C4-2B (cell line): ENCODE measurements around the gene GSTM3.
A peak's percentile ranks its signal among the peaks of the same experiment; 100 is the strongest.
"Not testable (repeated sequence)": the region's sequence is repeated elsewhere in the genome, so short reads cannot be mapped to it uniquely, and the experiment has no call there.

ENCODE experiments used
- H3K27ac ChIP-seq: fragments of 450-650 bp; 2 replicates; pipeline ENCODE4 v1.5.1; 2017
- ZFX ChIP-seq: fragments of 450-650 bp; IDR thresholded peaks from 2 replicates; pipeline ENCODE4 v1.6.1; 2017
- TF ChIP-seq, protein P1 (sequence below): fragments of 450-650 bp; conservative IDR thresholded peaks from 2 replicates; pipeline ENCODE4 v1.5.1; 2017; ENCODE audit warnings: mild to moderate bottlenecking

GSTM3 gene

DNA sequence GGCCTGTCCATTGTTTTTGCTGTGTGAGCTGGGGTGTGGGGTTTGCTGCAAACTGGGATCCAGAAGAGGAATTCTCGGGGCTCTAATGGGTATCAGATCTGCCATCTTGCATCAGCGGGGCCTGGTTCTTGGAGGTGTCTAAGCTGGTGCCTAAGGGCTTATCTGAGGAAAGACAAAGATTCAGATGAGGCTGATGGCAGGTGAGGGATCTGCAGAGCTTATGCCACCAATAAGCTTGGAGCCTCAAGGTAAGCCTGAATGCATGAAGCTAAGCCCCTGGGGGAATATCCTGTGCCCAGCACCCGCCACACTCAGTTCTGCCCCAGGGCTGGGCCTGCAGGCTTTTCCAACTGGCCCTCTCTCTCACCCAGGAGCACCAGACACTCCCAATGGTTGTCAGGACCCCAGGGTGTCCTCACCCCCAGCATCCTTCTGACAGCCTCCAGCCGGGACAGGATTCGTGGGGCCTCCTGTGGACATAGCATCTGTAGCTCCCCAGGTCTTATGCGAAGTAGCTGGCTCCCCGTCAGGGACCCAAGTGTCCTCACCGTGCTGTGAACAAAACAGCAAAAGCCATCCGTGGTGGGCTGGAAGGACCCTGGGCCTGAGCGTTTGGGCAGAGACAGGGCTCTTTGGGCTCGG lies 9.5 kb upstream of the GSTM3 start:
- no peak overlapping the region for H3K27ac ChIP-seq
- TF ChIP-seq ZFX: no peak
- TF ChIP-seq, protein P1, sequence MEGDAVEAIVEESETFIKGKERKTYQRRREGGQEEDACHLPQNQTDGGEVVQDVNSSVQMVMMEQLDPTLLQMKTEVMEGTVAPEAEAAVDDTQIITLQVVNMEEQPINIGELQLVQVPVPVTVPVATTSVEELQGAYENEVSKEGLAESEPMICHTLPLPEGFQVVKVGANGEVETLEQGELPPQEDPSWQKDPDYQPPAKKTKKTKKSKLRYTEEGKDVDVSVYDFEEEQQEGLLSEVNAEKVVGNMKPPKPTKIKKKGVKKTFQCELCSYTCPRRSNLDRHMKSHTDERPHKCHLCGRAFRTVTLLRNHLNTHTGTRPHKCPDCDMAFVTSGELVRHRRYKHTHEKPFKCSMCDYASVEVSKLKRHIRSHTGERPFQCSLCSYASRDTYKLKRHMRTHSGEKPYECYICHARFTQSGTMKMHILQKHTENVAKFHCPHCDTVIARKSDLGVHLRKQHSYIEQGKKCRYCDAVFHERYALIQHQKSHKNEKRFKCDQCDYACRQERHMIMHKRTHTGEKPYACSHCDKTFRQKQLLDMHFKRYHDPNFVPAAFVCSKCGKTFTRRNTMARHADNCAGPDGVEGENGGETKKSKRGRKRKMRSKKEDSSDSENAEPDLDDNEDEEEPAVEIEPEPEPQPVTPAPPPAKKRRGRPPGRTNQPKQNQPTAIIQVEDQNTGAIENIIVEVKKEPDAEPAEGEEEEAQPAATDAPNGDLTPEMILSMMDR: no peak

DNA sequence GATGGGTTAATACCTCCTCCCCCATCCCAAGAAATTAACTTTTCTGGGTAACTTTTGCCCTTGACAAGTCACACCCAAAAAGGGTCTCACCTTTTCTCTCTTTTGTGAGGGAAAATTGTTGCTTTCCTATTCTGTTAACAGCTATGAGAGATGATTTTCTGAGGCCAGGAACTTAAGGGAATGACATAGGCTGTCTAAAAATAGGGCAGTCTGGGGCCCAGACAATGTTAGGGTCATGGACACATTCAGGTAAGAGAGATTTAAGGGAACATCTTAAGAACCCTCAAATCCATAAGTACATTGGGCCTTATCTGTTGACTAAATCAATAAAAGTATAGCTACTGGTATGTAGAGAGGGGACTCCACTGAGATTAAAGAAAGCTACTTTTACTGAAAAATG lies 8.4 kb upstream of the GSTM3 start:
- H3K27ac ChIP-seq: no peak overlapping the region
- no peak for TF ChIP-seq ZFX
- TF ChIP-seq, protein P1: no peak

GRCh38 chr1:109748311-109748710 lies 7.5 kb upstream of the GSTM3 start:
- H3K27ac ChIP-seq: not testable (repeated sequence)

DNA sequence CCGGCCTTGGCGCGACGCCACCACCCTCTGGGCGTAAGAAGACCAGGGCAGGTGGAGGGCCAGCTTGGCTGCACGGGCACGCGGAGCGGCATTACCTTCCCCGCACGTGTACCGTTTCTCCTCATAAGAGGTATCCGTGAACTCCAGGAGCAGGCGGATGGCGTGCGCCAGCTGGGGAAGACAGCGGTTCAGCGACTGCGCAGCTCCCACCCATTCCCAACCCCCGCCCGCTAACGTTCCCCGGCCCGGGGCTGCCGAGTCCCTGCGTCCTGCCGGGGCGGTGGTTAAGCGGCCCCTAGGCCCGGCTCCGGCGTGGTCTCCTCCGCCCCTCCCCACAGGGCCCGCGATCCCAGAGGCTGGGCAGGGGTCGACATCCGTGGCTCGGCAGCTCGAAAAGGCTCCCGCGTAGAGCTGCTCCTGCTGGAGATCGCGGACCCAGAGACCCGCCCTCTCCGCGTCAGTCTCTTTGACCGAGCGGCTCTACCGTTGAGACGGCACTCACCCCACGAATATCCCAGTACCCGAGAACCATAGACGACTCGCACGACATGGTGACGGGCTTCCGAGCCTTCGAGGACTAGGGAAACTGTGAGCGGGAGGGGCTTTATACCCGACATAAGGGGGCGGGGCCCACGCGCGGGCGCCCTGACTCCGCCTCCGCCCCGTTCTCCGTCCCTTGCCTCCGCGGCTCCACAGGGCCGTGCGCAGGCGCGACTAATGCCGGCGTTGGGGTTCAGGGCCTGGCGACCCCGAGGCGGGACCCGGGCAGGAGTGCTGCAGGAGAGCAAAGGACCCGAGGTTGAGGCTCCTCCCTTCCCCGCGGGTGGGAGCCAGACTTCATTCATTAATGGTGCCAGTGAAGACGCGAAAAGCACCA lies 862 bp downstream of the GSTM3 start:
- H3K27ac ChIP-seq: peak overlapping the region; percentile 75

DNA sequence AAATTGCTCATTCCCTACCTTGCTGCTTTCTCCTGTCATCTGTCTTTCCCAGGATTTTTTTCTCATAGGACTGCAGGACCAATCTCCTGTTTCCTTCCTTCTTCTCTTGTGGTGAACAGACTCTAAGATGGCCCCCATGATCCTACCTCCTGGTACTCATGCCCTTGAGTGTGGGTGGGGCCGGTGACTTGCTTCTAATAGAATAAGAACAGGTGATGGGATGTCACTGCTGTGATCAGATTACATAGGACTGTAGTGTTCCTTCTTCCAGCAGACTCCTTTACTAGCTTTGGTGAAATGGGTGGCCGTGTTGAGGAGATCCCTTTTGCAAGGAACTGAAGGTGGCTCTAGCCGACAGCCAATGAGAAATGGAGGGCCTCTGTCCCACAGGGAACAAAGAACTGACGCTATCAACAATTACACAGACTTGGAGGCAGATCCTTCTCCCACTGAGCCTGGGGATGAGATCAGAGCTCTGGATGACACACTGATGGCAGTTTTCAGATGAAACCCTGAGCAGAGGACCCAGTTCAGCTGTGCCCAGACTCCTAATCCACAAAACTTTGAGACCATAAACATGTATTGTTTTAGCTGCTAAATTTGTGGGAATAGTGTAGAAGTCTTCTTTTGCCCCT lies 7.5 kb downstream of the GSTM3 start:
- no peak overlapping the region for H3K27ac ChIP-seq
- TF ChIP-seq, protein P1: no peak

More for the DNA sequence above, 862 bp downstream of the GSTM3 start:
- peak; percentile 54 for TF ChIP-seq ZFX
- TF ChIP-seq, protein P1: no peak

- no peak overlapping the region for H3K27ac ChIP-seq
- TF ChIP-seq, protein P1: no peak
- TF ChIP-seq ZFX: no peak
Measured at GRCh38 chr1:109732390-109732881, 8.4 kb downstream of the GSTM3 start.

GRCh38 chr1:109730666-109731065 lies 10.2 kb downstream of the GSTM3 start:
- TF ChIP-seq, protein P1: no peak
- no peak for TF ChIP-seq ZFX
- H3K27ac ChIP-seq: no peak overlapping the region
